ENCODE data around the gene SMCO1. TPM values are rescaled to one million over a fixed set of nuclear protein-coding genes. Genes with fewer than 3 reads are reported as not detected.
"Not testable (repeated sequence)": the region's sequence is repeated elsewhere in the genome, so short reads cannot be mapped to it uniquely, and the experiment has no call there.

The SMCO1 gene
- total RNA-seq, 4 donors from 2014 or later: not detected

DNA sequence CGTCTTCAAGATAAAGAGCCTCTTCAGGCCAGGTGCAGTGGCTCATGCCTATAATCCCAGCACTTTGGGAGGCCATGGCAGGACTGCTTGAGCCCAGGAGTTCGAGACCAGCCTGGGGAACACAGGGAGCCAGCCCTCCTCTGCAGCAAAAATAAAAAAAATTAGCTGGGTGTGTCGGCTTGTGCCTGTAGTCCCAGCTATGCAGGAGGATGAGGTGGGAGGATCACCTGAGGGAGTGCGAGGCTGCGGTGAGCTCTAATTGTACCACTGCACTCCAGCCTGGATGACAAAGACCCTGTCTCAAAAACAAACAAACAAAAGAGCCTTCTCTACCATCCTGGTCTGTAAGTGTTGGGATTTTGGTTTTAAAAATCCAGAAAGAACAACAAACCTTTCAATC is 42.1 kb upstream of the SMCO1 start:
- Histone ChIP-seq H3K9me3 (no peaks in the 10 kb centered on the region), H3K4me3 (no peak overlapping the region), H3K36me3 (peaks cover 12 to 48% (median 21%) of the 10 kb centered on the region in 4 donors), H3K27ac (replicated peaks in 1 of 4) (no peak overlapping the region), H3K27me3 (no peaks in the 10 kb centered on the region), H3K4me1 (no peaks in the 10 kb centered on the region)
- TF ChIP-seq POLR2AphosphoS5 (IDR thresholded peaks at IDR 0.05): no peak
- no peak for DNase-seq (ENCODE audit: extremely low spot score)
- intact Hi-C loops (cut with DNase I): no loop called here
- whole genome bisulfite sequencing: 83% methylated on average over 5 of the region's 5 CpGs

DNA sequence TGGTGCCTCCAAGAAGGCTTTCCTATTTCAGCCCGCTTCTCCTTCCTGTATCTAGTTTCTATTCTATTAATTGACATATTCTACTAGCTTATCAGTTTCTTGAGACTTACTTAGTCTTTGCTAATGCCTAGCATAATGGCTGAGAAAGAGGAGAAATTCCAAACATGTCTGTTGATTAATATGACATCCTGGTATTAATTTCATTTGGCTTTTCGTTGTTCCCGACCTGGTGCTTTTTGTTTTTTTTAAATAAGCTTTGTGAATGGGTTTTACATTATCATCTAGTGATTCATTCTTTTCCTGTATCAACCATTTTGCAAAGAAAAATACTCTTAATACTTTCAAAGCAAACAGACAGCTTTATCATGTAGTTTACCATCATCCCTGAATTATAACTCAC is 40.1 kb upstream of the SMCO1 start:
- H3K4me3 ChIP-seq: no peak overlapping the region
- H3K27me3 ChIP-seq: no peaks in the 10 kb centered on the region
- no peak for DNase-seq (ENCODE audit: extremely low spot score)
- intact Hi-C loops (cut with DNase I): no loop called here
- H3K27ac ChIP-seq (replicated peaks in 1 of 4): no peak overlapping the region
- H3K36me3 ChIP-seq: peaks cover 2 to 34% (median 11%) of the 10 kb centered on the region in 4 donors
- no peaks in the 10 kb centered on the region for H3K4me1 ChIP-seq
- no peaks in the 10 kb centered on the region for H3K9me3 ChIP-seq
- WGBS: 72% methylated on average over 3 of the region's 3 CpGs
- no peak for TF ChIP-seq POLR2AphosphoS5 (IDR thresholded peaks at IDR 0.05)
- TF ChIP-seq POLR2A (IDR thresholded peaks at IDR 0.05; ENCODE audit: low read depth): no peak
- TF ChIP-seq EP300 (IDR thresholded peaks at IDR 0.05): no peak
- TF ChIP-seq, protein P1, sequence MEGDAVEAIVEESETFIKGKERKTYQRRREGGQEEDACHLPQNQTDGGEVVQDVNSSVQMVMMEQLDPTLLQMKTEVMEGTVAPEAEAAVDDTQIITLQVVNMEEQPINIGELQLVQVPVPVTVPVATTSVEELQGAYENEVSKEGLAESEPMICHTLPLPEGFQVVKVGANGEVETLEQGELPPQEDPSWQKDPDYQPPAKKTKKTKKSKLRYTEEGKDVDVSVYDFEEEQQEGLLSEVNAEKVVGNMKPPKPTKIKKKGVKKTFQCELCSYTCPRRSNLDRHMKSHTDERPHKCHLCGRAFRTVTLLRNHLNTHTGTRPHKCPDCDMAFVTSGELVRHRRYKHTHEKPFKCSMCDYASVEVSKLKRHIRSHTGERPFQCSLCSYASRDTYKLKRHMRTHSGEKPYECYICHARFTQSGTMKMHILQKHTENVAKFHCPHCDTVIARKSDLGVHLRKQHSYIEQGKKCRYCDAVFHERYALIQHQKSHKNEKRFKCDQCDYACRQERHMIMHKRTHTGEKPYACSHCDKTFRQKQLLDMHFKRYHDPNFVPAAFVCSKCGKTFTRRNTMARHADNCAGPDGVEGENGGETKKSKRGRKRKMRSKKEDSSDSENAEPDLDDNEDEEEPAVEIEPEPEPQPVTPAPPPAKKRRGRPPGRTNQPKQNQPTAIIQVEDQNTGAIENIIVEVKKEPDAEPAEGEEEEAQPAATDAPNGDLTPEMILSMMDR (IDR thresholded peaks at IDR 0.05): no peak

DNA sequence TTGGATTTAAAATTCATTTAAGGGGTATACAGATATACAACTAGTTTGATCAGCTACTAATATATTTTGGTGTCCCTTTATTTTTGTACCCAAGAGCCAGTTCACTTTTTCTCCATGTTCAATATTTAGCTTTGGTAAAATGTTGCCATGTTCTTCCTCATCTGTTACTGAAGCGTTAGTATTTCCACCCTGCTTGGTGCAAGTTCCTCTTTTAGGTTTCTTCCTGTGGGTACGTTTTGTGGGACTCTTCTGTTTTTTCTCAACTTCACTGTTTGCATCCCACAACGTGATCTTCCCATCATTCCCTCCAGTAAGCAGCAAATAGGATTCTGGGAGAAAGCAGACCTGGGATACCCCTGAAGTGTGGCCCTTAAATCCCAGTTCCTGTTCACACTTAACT is 39.1 kb upstream of the SMCO1 start:
- no peaks in the 10 kb centered on the region for H3K27me3 ChIP-seq
- WGBS: 61% methylated on average over 3 of the region's 3 CpGs
- H3K27ac ChIP-seq (replicated peaks in 1 of 4): no peak overlapping the region
- no peaks in the 10 kb centered on the region for H3K9me3 ChIP-seq
- TF ChIP-seq EP300 (IDR thresholded peaks at IDR 0.05) (no peak), POLR2A (IDR thresholded peaks at IDR 0.05; ENCODE audit: low read depth) (no peak), POLR2AphosphoS5 (IDR thresholded peaks at IDR 0.05) (no peak)
- TF ChIP-seq, protein P1 (IDR thresholded peaks at IDR 0.05): no peak
- H3K4me3 ChIP-seq: no peak overlapping the region
- H3K36me3 ChIP-seq: peaks cover 0 to 23% (median 5%) of the 10 kb centered on the region in 4 donors
- no peaks in the 10 kb centered on the region for H3K4me1 ChIP-seq
- DNase-seq (ENCODE audit: extremely low spot score): no peak
- intact Hi-C loops (cut with DNase I): no loop called here

DNA sequence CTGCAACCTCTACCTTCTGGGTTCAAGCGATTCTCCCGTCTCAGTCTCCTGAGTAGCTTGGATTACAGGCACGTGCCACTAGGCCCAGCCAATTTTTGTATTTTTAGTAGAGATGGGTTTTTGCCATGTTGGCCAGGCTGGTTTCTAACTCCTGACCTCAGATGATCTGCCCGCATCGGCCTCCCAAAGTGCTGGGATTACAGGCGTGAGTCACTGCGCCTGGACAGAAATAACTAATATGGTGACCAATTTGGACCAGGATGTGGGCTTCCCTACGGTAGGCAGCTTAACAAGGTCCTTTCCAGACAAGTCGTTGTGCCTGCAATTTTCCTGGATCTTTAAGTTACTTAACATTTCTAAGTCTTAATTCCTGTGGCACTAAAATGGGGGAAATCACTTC is 38.4 kb upstream of the SMCO1 start:
- H3K36me3 ChIP-seq: peaks cover 0 to 18% (median 3%) of the 10 kb centered on the region in 4 donors
- no peak overlapping the region for H3K4me3 ChIP-seq
- H3K27ac ChIP-seq (replicated peaks in 1 of 4): no peak overlapping the region
- intact Hi-C loops (cut with DNase I): no loop called here
- DNase-seq (ENCODE audit: extremely low spot score): no peak
- no peaks in the 10 kb centered on the region for H3K4me1 ChIP-seq
- TF ChIP-seq POLR2AphosphoS5 (IDR thresholded peaks at IDR 0.05): no peak
- TF ChIP-seq POLR2A (IDR thresholded peaks at IDR 0.05; ENCODE audit: low read depth): no peak
- no peak for TF ChIP-seq EP300 (IDR thresholded peaks at IDR 0.05)
- TF ChIP-seq, protein P1 (IDR thresholded peaks at IDR 0.05): no peak
- no peaks in the 10 kb centered on the region for H3K27me3 ChIP-seq
- H3K9me3 ChIP-seq: no peaks in the 10 kb centered on the region
- 95% methylated on average over 9 of the region's 9 CpGs for WGBS

DNA sequence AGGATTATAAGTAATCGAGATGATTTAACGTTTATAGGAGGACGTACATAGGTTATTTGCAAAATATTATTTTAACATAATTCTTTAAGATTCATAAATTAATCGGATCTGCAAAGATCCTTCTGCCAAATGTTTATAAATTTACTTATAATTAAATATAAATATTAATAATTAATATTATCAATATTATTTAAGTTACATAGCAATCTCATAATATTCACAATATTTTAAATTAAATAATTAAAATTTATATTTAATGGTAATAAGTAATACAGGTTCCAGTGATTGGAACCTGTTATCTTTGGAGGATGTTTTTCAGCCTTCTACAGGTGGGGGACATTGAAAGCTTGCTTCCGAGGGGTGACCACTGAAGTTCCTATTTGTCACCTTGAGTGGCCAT is 37.1 kb upstream of the SMCO1 start:
- peaks cover 0 to 17% (median 3%) of the 10 kb centered on the region in 4 donors for H3K36me3 ChIP-seq
- no peak overlapping the region for H3K4me3 ChIP-seq
- no peak for DNase-seq (ENCODE audit: extremely low spot score)
- intact Hi-C loops (cut with DNase I): no loop called here
- TF ChIP-seq, protein P1 (IDR thresholded peaks at IDR 0.05): no peak
- TF ChIP-seq POLR2AphosphoS5 (IDR thresholded peaks at IDR 0.05) (no peak), POLR2A (IDR thresholded peaks at IDR 0.05; ENCODE audit: low read depth) (no peak), EP300 (IDR thresholded peaks at IDR 0.05) (no peak)
- 98% methylated on average over 5 of the region's 5 CpGs for WGBS
- no peak overlapping the region for H3K27ac ChIP-seq (replicated peaks in 1 of 4)
- no peaks in the 10 kb centered on the region for H3K9me3 ChIP-seq
- no peaks in the 10 kb centered on the region for H3K27me3 ChIP-seq
- H3K4me1 ChIP-seq: no peaks in the 10 kb centered on the region

DNA sequence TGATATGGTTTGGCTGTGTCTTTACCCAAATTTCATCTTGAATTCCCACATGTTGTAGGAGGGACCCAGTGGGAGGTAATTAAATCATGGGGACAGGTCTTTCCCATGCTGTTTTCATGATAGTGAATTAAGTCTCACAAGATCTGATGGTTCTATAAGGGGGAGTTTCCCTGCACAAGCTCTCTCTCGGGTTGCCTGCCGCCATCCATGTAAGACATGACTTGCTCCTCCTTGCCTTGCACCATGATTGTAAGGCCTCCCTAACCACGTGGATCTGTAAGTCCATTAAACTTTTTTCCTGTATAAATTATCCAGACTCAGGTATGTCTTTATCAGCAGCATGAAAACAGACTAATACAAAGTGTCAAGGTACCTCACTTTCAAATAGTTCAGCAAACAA is 35.0 kb upstream of the SMCO1 start:
- intact Hi-C loops (cut with DNase I); H3K9me3 ChIP-seq; DNase-seq (ENCODE audit: extremely low spot score); H3K4me3 ChIP-seq; H3K4me1 ChIP-seq; H3K27me3 ChIP-seq; H3K27ac ChIP-seq (replicated peaks in 1 of 4): not testable (repeated sequence)
- WGBS: 87% methylated on average over 3 of the region's 3 CpGs
- peaks cover 0 to 13% (median 3%) of the 10 kb centered on the region in 4 donors for H3K36me3 ChIP-seq

DNA sequence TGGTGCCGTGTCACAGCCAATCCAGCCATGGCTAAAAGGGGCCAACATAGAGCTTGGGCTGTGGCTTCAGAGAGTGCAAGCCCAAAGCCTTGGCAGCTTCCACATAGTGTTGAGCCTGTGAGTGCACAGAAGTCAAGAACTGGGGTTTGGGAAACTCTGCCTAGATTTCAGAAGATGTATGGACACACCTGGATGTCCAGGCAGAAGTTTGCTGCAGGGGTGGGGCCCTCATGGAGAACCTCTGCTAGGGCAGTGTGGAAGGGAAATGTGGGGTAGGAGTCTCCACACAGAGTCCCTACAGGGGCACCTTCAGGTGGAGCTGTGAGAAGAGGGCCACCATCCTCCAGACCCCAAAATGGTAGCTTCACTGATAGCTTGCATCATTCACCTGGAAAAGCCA is 34.2 kb upstream of the SMCO1 start:
- 100% methylated on average over 1 of the region's 1 CpG for WGBS
- H3K4me3 ChIP-seq; DNase-seq (ENCODE audit: extremely low spot score); H3K27me3 ChIP-seq; H3K27ac ChIP-seq (replicated peaks in 1 of 4); H3K4me1 ChIP-seq; intact Hi-C loops (cut with DNase I); H3K9me3 ChIP-seq; H3K36me3 ChIP-seq: not testable (repeated sequence)
